Right atrium auricular region (tissue), 2 donors: Measurements from ENCODE around the gene SNN. TPM values are rescaled to one million over a fixed set of nuclear protein-coding genes. Genes with fewer than 3 reads are reported as not detected.

ENCODE experiments used
- DNase-seq: peaks from one replicate; pipeline ENCODE4 v3.0.0-alpha.2; 2019; ENCODE audit warnings: low spot score
- H3K27ac ChIP-seq, 2 donors: fragments of 200-600 bp; sonication (generic); 1 replicate in 1 of 2; 2 replicates in 1 of 2; pipeline ENCODE4 v1.5.1; 2016 to 2019
- H3K27me3 ChIP-seq, 2 donors: fragments of 200-600 bp; sonication (generic); one replicate each; pipeline versions ENCODE4 v1.5.1 to v1.6.0; 2017 to 2019
- H3K36me3 ChIP-seq: fragments of 200-600 bp; sonication (generic); one replicate; pipeline ENCODE4 v1.5.1; 2016
- H3K4me1 ChIP-seq, 2 donors: fragments of 200-600 bp; sonication (generic); one replicate each; pipeline versions ENCODE4 v1.5.1 to v1.6.0; 2017 to 2019
- H3K4me3 ChIP-seq, 2 donors: fragments of 200-600 bp; sonication (generic); 1 replicate in 1 of 2; 2 replicates in 1 of 2; pipeline ENCODE4 v1.5.1; 2017 to 2019; ENCODE audit warnings: mild to moderate bottlenecking in 1 of 2, moderate library complexity in 1 of 2
- H3K9me3 ChIP-seq, 2 donors: fragments of 200-600 bp; sonication (generic); one replicate each; pipeline ENCODE4 v1.5.1; 2019
- CTCF ChIP-seq, 2 donors: fragments of 200-600 bp; sonication (generic); IDR thresholded peaks; one replicate each; pipeline ENCODE4 v1.5.1; 2019; ENCODE audit warnings: antibody characterized with exemption in 2 of 2
- total RNA-seq, 2 donors: library from RNA; depleted of rRNA; stranded (reverse); fragments of >200 nt; gene quantifications; one replicate each; pipeline ENCODE4 v1.1.0, GENCODE V29; 2016

Gene SNN
- total RNA-seq, 2 donors from 2014 or later, result 18.9 to 20.0 TPM

- peak; percentile 32 for DNase-seq
- no peak overlapping the region for H3K4me3 ChIP-seq
- H3K27ac ChIP-seq, result no peak overlapping the region
- H3K9me3 ChIP-seq, result no peaks in the 10 kb centered on the region
- H3K4me1 ChIP-seq, result peaks cover 0 to 37% of the 10 kb centered on the region in 2 donors
- no peak for TF ChIP-seq CTCF (IDR thresholded peaks at IDR 0.05)
- peaks cover 65% of the 10 kb centered on the region for H3K36me3 ChIP-seq
- H3K27me3 ChIP-seq, result no peaks in the 10 kb centered on the region
These were observed 19.6 kb downstream of the SNN start for GRCh38 chr16:11687601-11688519.

- Histone ChIP-seq H3K27me3 (no peaks in the 10 kb centered on the region), H3K4me3 (no peak overlapping the region), H3K36me3 (peaks cover 59% of the 10 kb centered on the region), H3K4me1 (peaks cover 0 to 32% of the 10 kb centered on the region in 2 donors), H3K27ac (no peak overlapping the region), H3K9me3 (no peaks in the 10 kb centered on the region)
- DNase-seq, result no peak
- no peak for TF ChIP-seq CTCF (IDR thresholded peaks at IDR 0.05)
These were observed 20.2 kb downstream of the SNN start for GRCh38 chr16:11688520-11688886.

GRCh38 chr16:11689031-11689840, 21.0 kb downstream of the SNN start:
- DNase-seq, result peak; percentile 21
- TF ChIP-seq CTCF (IDR thresholded peaks at IDR 0.05), result no peak
- Histone ChIP-seq H3K36me3 (peaks cover 52% of the 10 kb centered on the region), H3K27me3 (no peaks in the 10 kb centered on the region), H3K4me3 (no peak overlapping the region), H3K27ac (peak overlapping the region in 1 of 2 donors; percentile 1), H3K9me3 (no peaks in the 10 kb centered on the region), H3K4me1 (peaks cover 0 to 32% of the 10 kb centered on the region in 2 donors)

GRCh38 chr16:11691235-11691634, 23.0 kb downstream of the SNN start:
- peak; percentile 16 for DNase-seq
- Histone ChIP-seq H3K9me3 (no peaks in the 10 kb centered on the region), H3K27ac (no peak overlapping the region), H3K27me3 (no peaks in the 10 kb centered on the region), H3K4me3 (no peak overlapping the region), H3K36me3 (peaks cover 46% of the 10 kb centered on the region), H3K4me1 (peaks cover 0 to 32% of the 10 kb centered on the region in 2 donors)
- TF ChIP-seq CTCF (IDR thresholded peaks at IDR 0.05), result no peak

- Histone ChIP-seq H3K4me3 (no peak overlapping the region), H3K36me3 (peaks cover 47% of the 10 kb centered on the region), H3K27me3 (no peaks in the 10 kb centered on the region), H3K9me3 (no peaks in the 10 kb centered on the region), H3K4me1 (peaks cover 0 to 27% of the 10 kb centered on the region in 2 donors), H3K27ac (no peak overlapping the region)
- TF ChIP-seq CTCF (IDR thresholded peaks at IDR 0.05), result no peak
- DNase-seq, result peak; percentile 55
These were observed 23.5 kb downstream of the SNN start for GRCh38 chr16:11691771-11692170.
